ENCODE data around the gene PCA3.

GRCh38 chr9:76785501-76785900 lies 21.3 kb downstream of the PCA3 start:
- TF ChIP-seq CTCF (IDR thresholded peaks at IDR 0.05): no peak
- TF ChIP-seq POLR2A (IDR thresholded peaks at IDR 0.05): no peak

Measured in heart left ventricle (tissue), 13 donors.